Prostate gland (tissue), 2 donors: ENCODE measurements around the gene UNC119.

Source experiments
- CTCF ChIP-seq, 4 experiments: fragments of 200-600 bp in 2 of 4; fragments of 450-650 bp in 2 of 4; sonication (generic) in 2 of 4; IDR thresholded peaks; 1 replicate in 3 of 4; 2 replicates in 1 of 4; pipeline ENCODE4 v1.5.1; 2016 to 2019; ENCODE audit warnings: antibody characterized with exemption in 4 of 4, mild to moderate bottlenecking in 2 of 4, moderate library complexity in 2 of 4
- POLR2A ChIP-seq: fragments of 450-650 bp; IDR thresholded peaks from one replicate; pipeline ENCODE4 v1.6.1; 2016; ENCODE audit warnings: antibody characterized with exemption, mild to moderate bottlenecking

- TF ChIP-seq POLR2A (no peak), CTCF (IDR thresholded peaks at IDR 0.05) (no peak)
Observed at GRCh38 chr17:28499364-28499664, 53.1 kb downstream of the UNC119 start.
